Mesodermal cell (in vitro differentiated cells): ENCODE results near the gene ANKLE2.
A peak's percentile ranks its signal among the peaks of the same experiment; 100 is the strongest.
"Not testable (repeated sequence)": the region's sequence is repeated elsewhere in the genome, so short reads cannot be mapped to it uniquely, and the experiment has no call there.

Experiments
- H3K27ac ChIP-seq: 2 replicates; pipeline ENCODE4 v1.7.0; 2013; ENCODE audit warnings: mild to moderate bottlenecking, low read depth, low read length, moderate library complexity; ENCODE audit not compliant: severe bottlenecking
- H3K36me3 ChIP-seq: 2 replicates; pipeline ENCODE4 v1.7.1; 2013; ENCODE audit warnings: mild to moderate bottlenecking, low read length, moderate library complexity; ENCODE audit not compliant: control insufficient read depth, insufficient read depth
- H3K4me1 ChIP-seq: one replicate; pipeline ENCODE4 v1.7.1; 2013; ENCODE audit warnings: mild to moderate bottlenecking, low read length; ENCODE audit not compliant: insufficient read depth, control insufficient read depth, poor library complexity, severe bottlenecking
- H3K4me3 ChIP-seq: 2 replicates; pipeline ENCODE4 v1.7.0; 2013; ENCODE audit warnings: low read length, control low read depth, mild to moderate bottlenecking; ENCODE audit not compliant: insufficient read depth, poor library complexity, severe bottlenecking; ENCODE audit errors: extremely low read depth
- H3K9me3 ChIP-seq: 2 replicates; pipeline ENCODE4 v1.7.1; 2013; ENCODE audit warnings: mild to moderate bottlenecking, low read length, moderate library complexity; ENCODE audit not compliant: control insufficient read depth
- WGBS, 2 experiments: methylation state at CpG; one replicate each; pipeline ENCODE4 v1.1.5; 2013; ENCODE audit warnings: missing lambda C conversion rate in 2 of 2; ENCODE audit not compliant: insufficient coverage in 2 of 2; 5-methylcytosine and 5-hydroxymethylcytosine counted together

The ANKLE2 gene

DNA sequence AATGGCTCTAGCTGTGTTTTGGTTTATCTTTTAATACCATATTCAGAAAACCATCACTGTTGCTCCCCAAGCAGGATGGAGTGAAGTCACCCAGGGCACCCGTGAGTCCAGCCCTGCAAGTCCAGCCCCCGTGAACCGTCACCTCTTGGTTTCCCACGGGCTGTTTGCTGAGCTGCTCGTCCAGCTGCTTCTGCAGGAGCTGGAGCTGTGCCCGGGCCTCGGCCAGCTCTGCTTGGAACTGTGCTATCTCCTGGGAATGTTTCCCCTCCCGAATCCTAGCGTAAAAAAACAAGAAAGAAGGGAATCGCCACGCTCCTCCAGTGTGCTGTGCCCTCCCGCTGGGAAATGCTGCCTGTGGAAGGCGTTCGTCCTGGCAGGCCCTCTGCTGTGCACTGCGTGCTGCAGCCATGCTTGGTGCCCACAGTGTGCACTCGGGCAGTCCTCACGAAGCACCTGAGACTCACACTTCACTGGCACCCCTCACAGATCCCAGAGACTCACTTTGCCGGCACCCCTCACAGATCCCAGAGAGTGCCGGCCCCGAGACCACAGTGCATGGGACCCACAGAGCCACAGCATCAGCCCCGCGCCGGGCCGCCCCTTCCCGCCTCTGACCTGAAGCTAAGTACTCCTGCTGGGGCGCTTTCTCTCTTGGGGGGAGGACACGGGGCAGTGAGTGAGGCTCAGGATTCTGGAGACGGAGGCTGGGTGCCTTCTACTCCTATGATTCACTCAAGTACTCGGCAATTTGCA lies 15.4 kb upstream of the ANKLE2 start:
- no peak overlapping the region for H3K27ac ChIP-seq
- H3K4me1 ChIP-seq = no peaks in the 10 kb centered on the region
- 94 to 98% methylated on average over 27 to 29 of the region's 29 CpGs for WGBS, 2 experiments
- H3K36me3 ChIP-seq = peaks cover 98% of the 10 kb centered on the region
- H3K9me3 ChIP-seq = no peaks in the 10 kb centered on the region
- no peak overlapping the region for H3K4me3 ChIP-seq

DNA sequence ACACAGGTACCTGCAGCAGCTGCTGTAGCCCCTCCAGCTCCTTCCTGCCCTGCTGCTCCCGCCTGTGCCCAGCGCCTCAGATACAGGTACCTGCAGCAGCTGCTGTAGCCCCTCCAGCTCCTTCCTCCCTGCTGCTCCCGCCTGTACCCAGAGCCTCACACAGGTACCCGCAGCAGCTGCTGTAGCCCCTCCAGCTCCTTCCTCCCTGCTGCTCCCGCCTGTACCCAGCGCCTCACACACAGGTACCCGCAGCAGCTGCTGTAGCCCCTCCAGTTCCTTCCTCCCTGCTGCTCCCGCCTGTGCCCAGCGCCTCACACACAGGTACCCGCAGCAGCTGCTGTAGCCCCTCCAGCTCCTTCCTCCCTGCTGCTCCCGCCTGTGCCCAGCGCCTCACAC lies 14.6 kb upstream of the ANKLE2 start:
- not testable (repeated sequence) for H3K9me3 ChIP-seq, H3K4me3 ChIP-seq, H3K27ac ChIP-seq, H3K4me1 ChIP-seq
- peaks cover 98% of the 10 kb centered on the region for H3K36me3 ChIP-seq
- 92 to 94% methylated on average over 3 to 9 of the region's 12 CpGs for WGBS, 2 experiments

DNA sequence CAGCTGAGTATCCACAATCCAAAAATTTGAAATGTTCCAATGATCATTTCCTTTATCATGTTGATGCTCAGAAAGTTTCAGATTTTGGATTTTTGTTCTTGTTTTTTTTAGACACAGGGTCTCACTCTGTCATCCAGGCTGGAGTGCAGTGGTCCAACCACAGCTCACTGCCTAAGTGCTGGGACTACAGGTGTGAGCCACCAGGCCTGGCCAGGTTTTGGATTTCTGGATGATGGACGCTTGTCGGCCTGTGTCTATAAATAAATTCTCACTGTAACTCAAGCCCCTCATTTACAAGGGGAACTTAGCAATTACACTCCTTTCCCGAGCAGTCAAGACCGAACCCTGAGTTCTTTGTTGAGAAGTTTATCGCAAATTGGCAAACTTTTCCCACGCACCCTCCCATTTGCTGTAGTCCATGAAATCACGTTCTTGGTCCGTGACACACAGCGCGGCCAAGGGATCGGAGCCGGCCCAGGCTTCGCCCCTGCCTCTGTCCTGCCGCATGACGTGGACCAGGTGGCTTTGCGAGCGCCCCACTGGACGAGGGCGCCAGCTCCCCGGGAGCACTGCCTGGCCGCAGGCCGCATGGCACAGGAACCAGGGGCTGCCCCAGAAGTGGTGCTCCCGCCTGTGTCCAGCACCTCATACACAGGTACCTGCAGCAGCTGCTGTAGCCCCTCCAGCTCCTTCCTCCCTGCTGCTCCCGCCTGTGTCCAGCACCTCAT lies 14.0 kb upstream of the ANKLE2 start:
- H3K9me3 ChIP-seq = no peaks in the 10 kb centered on the region
- H3K4me3 ChIP-seq = no peak overlapping the region
- H3K36me3 ChIP-seq = peaks cover 96% of the 10 kb centered on the region
- WGBS, 2 experiments = 96 to 98% methylated on average over 21 to 23 of the region's 24 CpGs
- H3K4me1 ChIP-seq = no peaks in the 10 kb centered on the region
- no peak overlapping the region for H3K27ac ChIP-seq

DNA sequence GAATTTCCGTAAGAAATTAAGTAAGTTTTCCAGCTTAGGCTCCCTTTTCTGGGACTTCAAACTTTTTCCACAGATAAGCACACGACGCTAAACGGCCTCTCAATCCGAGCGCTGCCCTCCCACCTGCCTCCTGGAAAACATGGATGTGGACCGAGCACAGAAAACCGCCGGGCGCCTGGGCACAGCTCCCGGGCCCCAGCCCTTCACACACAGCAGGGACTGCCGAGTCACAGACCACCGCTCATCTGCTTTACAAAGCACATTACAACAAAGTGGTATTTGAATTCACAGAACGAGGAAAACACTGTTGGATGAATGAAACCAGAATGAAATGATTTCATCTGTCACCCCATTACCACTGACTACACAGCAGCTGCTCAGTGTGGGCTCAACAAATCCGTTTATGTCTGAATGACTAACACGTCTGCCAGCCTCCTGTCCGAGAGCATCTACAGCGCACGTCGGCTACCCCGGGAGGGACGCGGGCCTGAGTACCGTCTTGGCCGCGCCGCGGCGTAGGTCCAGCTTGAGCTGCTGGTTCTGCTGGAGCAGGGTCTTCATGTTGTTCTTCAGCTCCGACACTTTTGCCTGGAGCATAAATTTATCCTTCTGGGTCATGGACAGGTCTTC lies 13.1 kb upstream of the ANKLE2 start:
- Histone ChIP-seq H3K4me3 (no peak overlapping the region), H3K9me3 (no peaks in the 10 kb centered on the region), H3K4me1 (no peaks in the 10 kb centered on the region), H3K36me3 (peaks cover 96% of the 10 kb centered on the region), H3K27ac (no peak overlapping the region)
- WGBS, 2 experiments = 87 to 97% methylated on average over 22 to 29 of the region's 30 CpGs

DNA sequence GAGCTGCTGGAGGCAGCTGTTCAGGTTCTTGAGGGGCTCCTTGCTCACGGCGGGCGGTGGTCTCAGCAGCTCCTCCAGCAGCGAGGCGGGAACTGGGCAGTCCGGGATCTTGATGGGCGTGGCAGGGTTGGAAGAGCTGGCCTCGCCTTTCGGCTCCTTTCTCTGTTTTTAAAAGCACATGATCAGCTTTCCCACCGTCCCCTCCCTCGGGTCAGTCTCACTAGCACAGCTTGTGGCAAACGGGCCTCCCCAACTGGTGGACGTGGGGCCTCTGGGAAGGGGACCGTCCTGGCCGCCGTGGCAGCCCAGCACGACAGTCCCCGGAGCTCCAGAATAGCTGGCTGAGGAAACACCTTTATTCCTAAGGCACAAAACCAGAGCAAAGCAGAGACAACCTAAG lies 12.5 kb upstream of the ANKLE2 start:
- 97 to 98% methylated on average over 14 to 17 of the region's 18 CpGs for WGBS, 2 experiments
- peaks cover 97% of the 10 kb centered on the region for H3K36me3 ChIP-seq
- H3K4me3 ChIP-seq = no peak overlapping the region
- no peaks in the 10 kb centered on the region for H3K9me3 ChIP-seq
- no peak overlapping the region for H3K27ac ChIP-seq
- H3K4me1 ChIP-seq = no peaks in the 10 kb centered on the region

DNA sequence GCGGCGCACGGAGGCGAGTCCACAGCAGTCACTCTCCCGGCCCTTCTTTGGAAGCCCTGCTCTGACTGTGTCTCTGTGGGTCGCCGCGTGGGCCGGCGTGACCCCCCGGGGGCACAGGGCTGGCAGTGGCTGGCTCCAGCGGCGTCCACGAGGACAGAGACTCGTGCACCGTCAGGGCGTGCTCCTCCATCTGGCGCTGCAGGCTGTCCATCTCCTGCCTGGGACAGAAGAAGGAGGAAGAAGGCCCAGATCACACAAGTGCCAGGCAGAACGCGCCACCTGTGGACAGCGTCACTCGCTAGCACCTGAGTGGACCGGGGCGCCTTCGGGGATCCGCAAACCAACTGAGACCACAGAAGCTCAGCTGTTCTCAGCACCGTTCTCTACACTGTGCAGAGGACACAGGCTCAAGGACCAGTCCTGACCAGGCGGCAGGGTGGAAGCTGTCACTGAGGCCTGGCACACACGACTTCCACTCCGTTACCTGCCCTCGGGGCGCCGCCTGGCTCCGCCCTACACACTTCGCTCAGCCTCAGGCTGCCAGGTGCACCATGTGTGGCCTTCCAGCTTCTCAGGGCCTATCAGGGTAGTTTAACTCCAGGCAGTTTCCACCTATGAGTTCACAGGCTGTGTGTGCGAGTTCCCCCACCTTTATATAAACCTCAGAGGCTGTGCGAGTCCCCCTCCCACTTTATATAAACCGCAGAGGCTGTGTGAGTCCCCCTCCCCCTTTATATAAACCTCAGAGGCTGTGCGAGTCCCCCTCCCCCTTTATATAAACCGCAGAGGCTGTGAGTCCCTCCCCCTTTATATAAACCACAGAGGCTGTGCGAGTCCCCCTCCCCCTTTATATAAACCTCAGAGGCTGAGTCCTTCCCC lies 11.7 kb upstream of the ANKLE2 start:
- H3K9me3 ChIP-seq = no peaks in the 10 kb centered on the region
- H3K4me1 ChIP-seq = no peaks in the 10 kb centered on the region
- H3K4me3 ChIP-seq = no peak overlapping the region
- WGBS, 2 experiments = 97 to 99% methylated on average over 36 to 37 of the region's 41 CpGs
- H3K36me3 ChIP-seq = peaks cover 93% of the 10 kb centered on the region
- no peak overlapping the region for H3K27ac ChIP-seq

DNA sequence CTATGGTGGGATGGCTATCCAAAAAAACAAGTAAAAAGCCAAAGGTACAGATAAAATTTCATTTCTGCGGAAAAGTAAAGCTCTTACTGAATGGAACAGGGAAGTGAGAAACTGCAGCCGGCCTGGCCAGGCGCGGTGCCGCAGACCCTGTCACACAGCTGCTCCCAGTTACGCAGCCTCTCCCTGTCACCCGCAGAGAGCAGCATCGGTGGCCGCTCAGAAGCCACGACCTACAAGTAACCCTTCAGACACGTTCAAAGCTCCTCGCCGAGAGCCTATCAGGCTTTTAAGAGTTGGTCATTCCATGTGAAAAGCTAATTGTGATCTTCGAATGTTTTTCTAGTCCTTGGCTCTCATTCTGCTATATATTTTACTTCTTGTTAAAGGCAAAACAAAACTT lies 11.0 kb upstream of the ANKLE2 start:
- WGBS, 2 experiments = 90 to 95% methylated on average over 10 to 14 of the region's 14 CpGs
- Histone ChIP-seq H3K27ac (no peak overlapping the region), H3K36me3 (peaks cover 88% of the 10 kb centered on the region), H3K9me3 (no peaks in the 10 kb centered on the region), H3K4me1 (no peaks in the 10 kb centered on the region), H3K4me3 (no peak overlapping the region)

DNA sequence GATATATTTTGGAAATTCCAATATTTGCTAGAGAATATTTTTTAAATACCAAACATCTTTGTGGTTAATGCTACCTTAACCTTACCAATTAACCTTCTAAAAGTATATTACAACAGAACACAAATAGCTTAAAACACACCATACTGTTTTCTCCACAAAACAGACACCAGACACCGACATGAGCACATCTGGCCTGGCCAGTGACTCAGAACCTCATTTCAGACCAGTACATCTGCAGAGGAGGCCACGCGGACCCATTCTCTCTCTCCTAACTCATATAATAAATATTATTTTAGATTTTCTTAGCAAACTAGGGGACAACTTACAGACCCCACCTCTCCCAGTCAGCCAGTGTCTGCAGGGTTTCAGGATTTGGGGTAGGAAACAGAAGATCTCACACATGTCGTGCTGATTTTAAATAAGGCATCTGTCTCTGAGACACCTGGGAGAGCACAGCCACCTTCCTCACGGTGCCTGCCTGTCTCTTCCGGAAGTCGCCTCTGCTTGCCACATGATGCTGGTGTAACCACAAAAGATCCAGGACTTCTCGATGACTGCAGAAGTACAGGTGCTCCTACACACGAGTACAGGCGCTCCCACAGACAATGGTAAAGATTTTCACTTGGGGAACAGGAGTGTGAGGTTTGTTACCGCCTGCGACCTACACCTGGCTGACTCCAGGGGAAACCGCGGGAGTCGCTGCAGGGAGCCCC lies 9.7 kb upstream of the ANKLE2 start:
- Histone ChIP-seq H3K4me1 (peaks cover 7% of the 10 kb centered on the region), H3K27ac (no peak overlapping the region), H3K9me3 (no peaks in the 10 kb centered on the region), H3K4me3 (no peak overlapping the region), H3K36me3 (peaks cover 75% of the 10 kb centered on the region)
- WGBS, 2 experiments = 94 to 98% methylated on average over 12 of the region's 15 CpGs

DNA sequence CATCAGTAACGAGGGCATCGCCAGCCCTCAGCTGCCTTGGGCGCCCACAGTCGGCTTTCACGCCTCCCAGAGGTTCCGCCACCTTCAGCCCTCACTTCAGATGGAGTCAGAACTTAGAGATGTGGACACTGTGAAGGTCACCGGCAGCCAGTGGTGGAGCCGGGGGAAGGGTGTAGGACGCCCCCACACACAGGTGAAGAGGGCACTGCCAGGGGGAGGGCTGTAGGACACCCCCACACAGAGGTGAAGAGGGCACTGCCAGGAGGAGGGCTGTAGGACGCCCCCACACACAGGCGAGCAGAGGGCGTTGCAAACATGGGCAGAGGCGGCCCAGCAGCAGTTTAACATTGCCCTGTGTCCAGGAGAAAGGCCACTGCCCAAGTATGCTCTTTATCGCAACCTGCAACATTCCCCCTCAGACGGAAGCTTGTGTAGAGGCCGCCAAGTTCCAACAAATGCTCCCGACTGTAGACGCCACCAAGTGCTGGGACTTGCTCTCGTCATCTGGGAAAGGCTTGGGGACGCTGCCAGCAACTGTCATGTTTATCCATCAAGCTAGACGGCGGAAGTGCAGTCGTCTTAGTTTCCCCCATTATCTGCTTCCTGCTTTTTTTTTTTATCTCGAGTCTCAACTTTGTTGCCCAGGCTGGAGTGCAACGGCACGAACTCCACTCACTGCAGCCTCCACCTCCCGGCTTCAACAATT lies 4.9 kb upstream of the ANKLE2 start:
- H3K36me3 ChIP-seq = peaks cover 33% of the 10 kb centered on the region
- peaks cover 7% of the 10 kb centered on the region for H3K4me1 ChIP-seq
- H3K4me3 ChIP-seq = no peak overlapping the region
- WGBS, 2 experiments = 89 to 93% methylated on average over 21 to 27 of the region's 27 CpGs
- H3K9me3 ChIP-seq = no peaks in the 10 kb centered on the region
- peak overlapping the region; percentile 59 for H3K27ac ChIP-seq
